ENCODE measurements around the gene WDR27.
A peak's percentile ranks its signal among the peaks of the same experiment; 100 is the strongest.

WDR27 gene

DNA sequence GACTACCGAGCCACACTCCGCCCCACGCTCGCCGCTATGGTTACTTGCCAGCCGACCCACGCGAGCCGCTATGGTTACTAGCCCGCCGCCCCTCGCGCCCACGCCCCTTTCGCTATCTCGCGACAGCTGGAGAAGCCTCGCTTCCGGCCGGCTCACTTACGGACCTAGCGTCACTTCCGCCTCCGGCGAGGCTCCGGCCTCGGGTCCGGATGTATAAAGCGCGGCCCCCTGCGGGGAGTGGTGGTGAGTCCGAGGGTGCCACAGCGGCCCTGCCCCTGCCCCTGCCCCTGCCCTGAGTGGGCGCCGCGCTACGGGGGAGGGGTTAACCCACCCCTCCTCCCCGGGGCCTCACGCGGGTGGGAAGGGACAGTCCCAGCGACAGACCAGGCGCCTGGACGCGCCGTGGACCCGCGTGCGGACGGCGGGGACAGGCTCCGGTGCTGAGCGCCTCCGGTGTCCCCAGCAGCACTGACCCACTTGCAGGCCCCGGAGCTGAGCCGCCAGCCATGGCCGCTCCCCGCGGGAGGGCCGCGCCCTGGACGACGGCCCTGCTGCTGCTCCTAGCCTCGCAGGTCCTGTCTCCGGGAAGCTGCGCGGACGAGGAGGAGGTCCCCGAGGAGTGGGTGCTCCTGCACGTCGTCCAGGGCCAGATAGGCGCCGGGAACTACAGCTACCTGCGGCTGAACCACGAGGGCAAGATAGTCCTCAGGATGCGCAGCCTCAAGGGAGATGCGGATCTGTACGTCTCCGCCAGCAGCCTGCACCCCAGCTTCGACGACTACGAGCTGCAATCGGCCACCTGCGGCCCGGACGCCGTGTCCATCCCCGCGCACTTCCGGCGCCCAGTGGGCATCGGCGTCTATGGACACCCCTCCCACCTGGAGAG, at the start of gene WDR27, which contains the start of gene C6orf120:
TSS of gene WDR27 (minus strand) at position 76 of the 886 bp plus-strand sequence. CDS start 13,024 bp downstream, outside the sequence.
TSS of gene C6orf120 (plus strand) at position 173 of the 886 bp plus-strand sequence. CDS start at position 507, 334 bp downstream.
- TF ChIP-seq, protein P1, sequence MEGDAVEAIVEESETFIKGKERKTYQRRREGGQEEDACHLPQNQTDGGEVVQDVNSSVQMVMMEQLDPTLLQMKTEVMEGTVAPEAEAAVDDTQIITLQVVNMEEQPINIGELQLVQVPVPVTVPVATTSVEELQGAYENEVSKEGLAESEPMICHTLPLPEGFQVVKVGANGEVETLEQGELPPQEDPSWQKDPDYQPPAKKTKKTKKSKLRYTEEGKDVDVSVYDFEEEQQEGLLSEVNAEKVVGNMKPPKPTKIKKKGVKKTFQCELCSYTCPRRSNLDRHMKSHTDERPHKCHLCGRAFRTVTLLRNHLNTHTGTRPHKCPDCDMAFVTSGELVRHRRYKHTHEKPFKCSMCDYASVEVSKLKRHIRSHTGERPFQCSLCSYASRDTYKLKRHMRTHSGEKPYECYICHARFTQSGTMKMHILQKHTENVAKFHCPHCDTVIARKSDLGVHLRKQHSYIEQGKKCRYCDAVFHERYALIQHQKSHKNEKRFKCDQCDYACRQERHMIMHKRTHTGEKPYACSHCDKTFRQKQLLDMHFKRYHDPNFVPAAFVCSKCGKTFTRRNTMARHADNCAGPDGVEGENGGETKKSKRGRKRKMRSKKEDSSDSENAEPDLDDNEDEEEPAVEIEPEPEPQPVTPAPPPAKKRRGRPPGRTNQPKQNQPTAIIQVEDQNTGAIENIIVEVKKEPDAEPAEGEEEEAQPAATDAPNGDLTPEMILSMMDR (IDR thresholded peaks at IDR 0.05; ENCODE audit: borderline replicate concordance, insufficient read depth, low read depth, low read length), result no peak
- H3K4me3 ChIP-seq (ENCODE audit: low read depth, low read length), result peak within 1 kb of the TSS; percentile 76

DNA sequence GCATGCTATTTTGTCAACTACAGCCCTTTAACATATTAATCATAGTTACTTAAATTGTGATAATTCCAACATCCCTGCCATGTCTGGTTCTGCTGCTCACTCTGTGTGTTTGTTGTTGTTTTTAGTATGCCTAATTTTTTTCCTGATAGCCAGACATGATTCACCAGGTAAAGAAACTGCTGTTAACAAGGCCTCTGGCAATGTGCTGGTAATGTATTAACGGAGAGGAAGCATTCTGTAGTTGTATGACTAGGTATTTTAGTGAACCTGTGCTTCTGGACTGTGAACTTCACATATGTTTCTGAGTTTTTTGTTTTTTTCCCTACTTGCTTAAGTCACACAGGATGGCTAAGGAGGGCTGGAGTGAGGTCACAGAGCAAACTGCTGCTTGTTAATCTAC, 44.7 kb upstream of the WDR27 start:
- H3K4me3 ChIP-seq (ENCODE audit: low read depth, low read length), result no peak overlapping the region
- TF ChIP-seq, protein P1 (IDR thresholded peaks at IDR 0.05; ENCODE audit: borderline replicate concordance, insufficient read depth, low read depth, low read length), result no peak

DNA sequence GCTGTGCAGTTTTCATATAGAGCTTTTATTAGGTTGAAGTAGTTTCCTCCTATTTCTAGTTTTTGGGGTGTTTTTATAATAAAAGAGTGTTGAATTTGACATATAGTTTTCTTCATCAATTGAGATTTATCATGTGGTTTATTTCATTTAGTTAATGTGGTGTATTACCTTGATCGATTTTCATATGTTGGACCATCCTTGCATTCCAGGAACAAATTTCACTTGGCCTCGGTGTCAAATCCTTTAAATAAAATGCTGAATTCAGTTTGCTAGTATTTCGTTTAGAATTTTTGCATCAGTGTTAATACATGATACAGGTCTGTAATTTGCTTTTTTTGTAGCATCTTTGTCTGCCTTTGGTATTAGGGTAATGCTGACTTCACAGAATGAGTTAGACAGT, 43.6 kb upstream of the WDR27 start:
- H3K4me3 ChIP-seq (ENCODE audit: low read depth, low read length), result no peak overlapping the region
- TF ChIP-seq, protein P1 (IDR thresholded peaks at IDR 0.05; ENCODE audit: borderline replicate concordance, insufficient read depth, low read depth, low read length), result no peak

DNA sequence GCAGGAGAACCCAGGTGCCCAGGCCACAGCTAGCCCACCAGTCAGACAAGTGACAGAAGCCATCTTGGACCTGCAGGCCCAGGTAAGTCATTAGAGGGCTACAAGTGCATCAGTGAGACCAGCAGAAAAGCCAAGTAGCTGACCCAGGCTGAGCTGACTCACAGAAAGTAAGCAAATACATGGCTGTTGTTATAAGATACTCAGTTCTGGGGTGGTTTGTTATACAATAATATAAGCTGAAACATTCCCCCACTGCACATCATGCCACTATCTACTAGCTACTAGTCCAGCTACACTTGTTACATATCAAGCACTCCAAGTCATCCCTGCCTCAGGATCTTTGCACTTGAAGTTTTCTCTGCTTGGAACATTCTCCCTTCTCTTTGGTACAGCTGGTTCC, 39.5 kb upstream of the WDR27 start:
- no peak overlapping the region for H3K4me3 ChIP-seq (ENCODE audit: low read depth, low read length)
- TF ChIP-seq, protein P1 (IDR thresholded peaks at IDR 0.05; ENCODE audit: borderline replicate concordance, insufficient read depth, low read depth, low read length), result no peak

DNA sequence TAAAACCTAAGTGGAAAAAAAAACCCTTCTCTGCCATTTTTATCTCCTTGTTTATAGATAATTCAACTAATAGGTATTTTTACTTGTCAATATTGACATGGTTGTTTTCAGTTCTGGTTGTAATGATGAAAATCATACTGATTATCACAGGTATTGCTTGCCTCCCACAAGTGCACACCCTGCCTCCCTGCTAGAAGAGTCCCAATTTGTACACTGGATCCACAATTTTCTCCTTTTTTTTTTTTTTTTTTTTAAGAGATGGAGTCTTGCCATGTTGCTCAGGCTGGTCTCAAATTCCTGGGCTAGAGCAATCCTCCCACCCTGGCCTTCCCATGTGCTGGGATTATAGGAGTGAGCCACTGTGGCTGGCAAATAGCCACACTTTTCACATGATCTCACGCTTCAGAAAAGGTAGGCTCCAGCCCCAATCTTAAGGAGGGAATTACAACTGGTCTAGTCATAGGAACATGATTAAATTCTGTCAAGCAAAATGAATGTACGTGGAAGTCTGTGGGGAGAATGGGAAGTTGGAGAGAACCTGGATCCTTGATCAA, 37.2 kb upstream of the WDR27 start:
- TF ChIP-seq, protein P1 (IDR thresholded peaks at IDR 0.05; ENCODE audit: borderline replicate concordance, insufficient read depth, low read depth, low read length), result no peak
- no peak overlapping the region for H3K4me3 ChIP-seq (ENCODE audit: low read depth, low read length)

DNA sequence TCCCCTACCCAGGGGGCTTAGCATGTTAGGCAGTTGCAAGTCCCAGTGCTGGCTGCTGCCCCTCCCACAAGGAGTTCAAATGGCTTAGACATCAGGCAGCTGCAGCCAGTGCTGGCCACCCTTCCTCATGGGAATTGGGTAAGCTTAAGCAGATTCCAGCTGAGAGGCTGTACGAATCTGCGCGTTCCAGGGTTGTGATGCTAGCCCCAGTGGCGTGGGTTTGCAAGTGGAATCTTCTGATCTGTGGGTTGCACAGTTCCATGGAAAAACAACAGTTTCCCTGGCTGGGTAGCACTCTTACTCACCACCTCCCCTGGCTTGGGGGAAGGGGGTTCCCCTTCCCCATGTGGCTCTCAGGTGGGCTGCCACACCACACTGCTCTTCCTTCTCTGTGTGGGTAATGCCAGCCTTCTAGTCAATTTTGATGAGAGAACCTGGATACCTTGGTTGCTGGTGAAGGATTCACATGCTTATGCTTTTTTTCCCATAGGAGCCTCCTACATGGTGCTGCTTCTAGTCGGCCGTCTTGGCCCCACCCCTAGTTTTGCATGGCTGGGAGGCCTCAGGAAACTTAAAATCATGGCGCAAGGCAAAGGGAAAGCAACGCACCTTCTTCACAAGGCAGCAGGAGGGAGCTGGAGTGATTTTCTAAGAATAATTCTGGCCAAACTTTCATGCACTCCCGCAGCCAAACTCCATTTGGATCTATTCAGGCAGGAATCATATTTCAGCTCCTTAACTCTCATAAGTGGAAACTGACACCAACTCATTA, 36.6 kb upstream of the WDR27 start:
- TF ChIP-seq, protein P1 (IDR thresholded peaks at IDR 0.05; ENCODE audit: borderline replicate concordance, insufficient read depth, low read depth, low read length), result no peak

More for the DNA sequence above, 36.6 kb upstream of the WDR27 start:
- no peak overlapping the region for H3K4me3 ChIP-seq (ENCODE audit: low read depth, low read length)

Measured in GM12875 (cell line).